DMS79 treated with DMSO at 0.1 percent for 48 hours (cell line): ENCODE results near the gene CXorf49.
"Not testable (repeated sequence)": the region's sequence is repeated elsewhere in the genome, so short reads cannot be mapped to it uniquely, and the experiment has no call there.

Source experiments
- DNase-seq: peaks from one replicate; lab custom pipeline; 2025; lab: John Stamatoyannopoulos, UW

Gene CXorf49

GRCh38 chrX:71718185-71718584 is at the start of gene CXorf49:
Gene CXorf49 (minus strand): TSS chrX:71718285. CDS start chrX:71718151, 134 bp downstream.
- not testable (repeated sequence) for DNase-seq

- DNase-seq, result not testable (repeated sequence)
Measured at GRCh38 chrX:71767134-71767533, 49.0 kb upstream of the CXorf49 start.

- not testable (repeated sequence) for DNase-seq
Measured at GRCh38 chrX:71765613-71766012, 47.5 kb upstream of the CXorf49 start.

- not testable (repeated sequence) for DNase-seq
Measured at GRCh38 chrX:71764832-71765231, 46.7 kb upstream of the CXorf49 start.

GRCh38 chrX:71763049-71763448 is 45.0 kb upstream of the CXorf49 start, which contains the start of gene CXorf49B:
Gene CXorf49B (plus strand): TSS chrX:71763349. CDS start chrX:71763424, 75 bp downstream.
- not testable (repeated sequence) for DNase-seq

- not testable (repeated sequence) for DNase-seq
Measured at GRCh38 chrX:71760688-71761281, 42.7 kb upstream of the CXorf49 start.

- DNase-seq, result not testable (repeated sequence)
Measured at GRCh38 chrX:71720289-71720886, 2.3 kb upstream of the CXorf49 start.

GRCh38 chrX:71719195-71719594 is 1.1 kb upstream of the CXorf49 start:
- DNase-seq, result not testable (repeated sequence)

GRCh38 chrX:71716323-71716722 is 1.8 kb downstream of the CXorf49 start:
- DNase-seq, result not testable (repeated sequence)

GRCh38 chrX:71715551-71715950 is 2.5 kb downstream of the CXorf49 start:
- not testable (repeated sequence) for DNase-seq

- DNase-seq, result not testable (repeated sequence)
Measured at GRCh38 chrX:71714064-71714463, 4.0 kb downstream of the CXorf49 start.

- not testable (repeated sequence) for DNase-seq
Measured at GRCh38 chrX:71702853-71703252, 15.2 kb downstream of the CXorf49 start.

GRCh38 chrX:71699023-71699344 is 19.1 kb downstream of the CXorf49 start:
- not testable (repeated sequence) for DNase-seq

- DNase-seq, result not testable (repeated sequence)
Measured at GRCh38 chrX:71698299-71699022, 19.6 kb downstream of the CXorf49 start.

GRCh38 chrX:71697466-71698298 is 20.4 kb downstream of the CXorf49 start:
- DNase-seq, result not testable (repeated sequence)

GRCh38 chrX:71696641-71697465 is 21.2 kb downstream of the CXorf49 start:
- DNase-seq, result not testable (repeated sequence)

GRCh38 chrX:71679575-71680207 is 38.4 kb downstream of the CXorf49 start:
- no peak for DNase-seq

- DNase-seq, result not testable (repeated sequence)
Measured at GRCh38 chrX:71677195-71677594, 40.9 kb downstream of the CXorf49 start.

- DNase-seq, result not testable (repeated sequence)
Measured at GRCh38 chrX:71676068-71676795, 41.9 kb downstream of the CXorf49 start.

GRCh38 chrX:71675636-71676035 is 42.4 kb downstream of the CXorf49 start:
- DNase-seq, result not testable (repeated sequence)
